BE2C (cell line): ENCODE measurements around the gene STK31.
"Not testable (repeated sequence)": the region's sequence is repeated elsewhere in the genome, so short reads cannot be mapped to it uniquely, and the experiment has no call there.

ENCODE experiments used
- DNase-seq: peaks from one replicate; pipeline ENCODE4 v3.0.0-alpha.2; 2020
- H3K27me3 ChIP-seq: fragments of 250-450 bp; sonication (Bioruptor Pico); 2 replicates; pipeline ENCODE4 v1.5.1; 2020; ENCODE audit warnings: mild to moderate bottlenecking
- H3K36me3 ChIP-seq: fragments of 250-450 bp; sonication (Bioruptor Pico); 2 replicates; pipeline ENCODE4 v1.5.1; 2020; ENCODE audit warnings: mild to moderate bottlenecking
- H3K4me1 ChIP-seq: fragments of 250-450 bp; sonication (Bioruptor Pico); 2 replicates; pipeline ENCODE4 v1.5.1; 2020
- H3K4me3 ChIP-seq: 2 replicates; pipeline ENCODE4 v1.5.1; 2011; ENCODE audit warnings: low read depth, low read length
- H3K9me3 ChIP-seq: fragments of 250-450 bp; sonication (Bioruptor Pico); 2 replicates; pipeline ENCODE4 v1.5.1; 2020
- CTCF ChIP-seq: IDR thresholded peaks from 2 replicates; pipeline ENCODE4 v1.5.1; 2012; ENCODE audit warnings: mild to moderate bottlenecking, low read depth, low read length

Gene STK31

GRCh38 chr7:23746629-23747028 lies 36.6 kb downstream of the STK31 start:
- Histone ChIP-seq H3K27me3 (no peaks in the 10 kb centered on the region), H3K4me3 (no peak overlapping the region), H3K36me3 (no peaks in the 10 kb centered on the region), H3K9me3 (no peaks in the 10 kb centered on the region), H3K4me1 (no peaks in the 10 kb centered on the region)
- DNase-seq, result no peak
- no peak for TF ChIP-seq CTCF

- DNase-seq, result no peak
- Histone ChIP-seq H3K9me3 (no peaks in the 10 kb centered on the region), H3K4me3 (no peak overlapping the region), H3K27me3 (no peaks in the 10 kb centered on the region), H3K4me1 (no peaks in the 10 kb centered on the region), H3K36me3 (no peaks in the 10 kb centered on the region)
- TF ChIP-seq CTCF, result no peak
Measured at GRCh38 chr7:23751852-23752251, 41.8 kb downstream of the STK31 start.

- H3K4me3 ChIP-seq, H3K27me3 ChIP-seq, H3K9me3 ChIP-seq, H3K4me1 ChIP-seq, H3K36me3 ChIP-seq, DNase-seq: not testable (repeated sequence)
Measured at GRCh38 chr7:23758839-23759238, 48.8 kb downstream of the STK31 start.

GRCh38 chr7:23759671-23760391 lies 49.8 kb downstream of the STK31 start:
- no peaks in the 10 kb centered on the region for H3K36me3 ChIP-seq
- no peak for DNase-seq
- no peak overlapping the region for H3K4me3 ChIP-seq
- H3K4me1 ChIP-seq, result no peaks in the 10 kb centered on the region
- no peak for TF ChIP-seq CTCF
- no peaks in the 10 kb centered on the region for H3K9me3 ChIP-seq
- no peaks in the 10 kb centered on the region; the same call in 1 of the 2 replicates for H3K27me3 ChIP-seq

- no peaks in the 10 kb centered on the region; the same call in 1 of the 2 replicates for H3K27me3 ChIP-seq
- TF ChIP-seq CTCF, result no peak
Measured at GRCh38 chr7:23765943-23766342, 55.9 kb downstream of the STK31 start.

GRCh38 chr7:23767514-23767913 lies 57.5 kb downstream of the STK31 start:
- Histone ChIP-seq H3K27me3 (no peaks in the 10 kb centered on the region; the same call in 1 of the 2 replicates), H3K4me1 (no peaks in the 10 kb centered on the region), H3K9me3 (no peaks in the 10 kb centered on the region), H3K36me3 (no peaks in the 10 kb centered on the region), H3K4me3 (no peak overlapping the region)
- no peak for DNase-seq
- TF ChIP-seq CTCF, result no peak

More at GRCh38 chr7:23765943-23766342, 55.9 kb downstream of the STK31 start:
- H3K9me3 ChIP-seq, result no peaks in the 10 kb centered on the region
- no peak overlapping the region for H3K4me3 ChIP-seq
- H3K4me1 ChIP-seq, result no peaks in the 10 kb centered on the region
- no peak for DNase-seq
- H3K36me3 ChIP-seq, result no peaks in the 10 kb centered on the region
